K562 (cell line): Measurements from ENCODE around the gene TMCO1. TPM values are rescaled to one million over a fixed set of nuclear protein-coding genes. Genes with fewer than 3 reads are reported as not detected.

Source experiments
- ATAC-seq: fragments of 200-7000 bp; cut with Tn5 transposase; 3 replicates; pipeline ENCODE4 v1.9.1; 2020; ENCODE audit warnings: moderate library complexity
- BruUV-seq: library from RNA; stranded (reverse); fragments of 400-500 nt; replicated peaks from 2 replicates; lab custom pipeline; 2021; lab: Mats Ljungman, UMichigan
- CTCF ChIA-PET: fragments of 300-600 bp; formaldehyde crosslinking; extraction: SDS; loops from one replicate; lab custom pipeline; 2021; ENCODE audit warnings: low intra/inter-chr PET ratio; lab: Yijun Ruan, JAX
- POLR2A ChIA-PET: fragments of 300-600, 350-650 bp; sonication (Branson Sonifier 250); formaldehyde crosslinking; extraction: SDS; loops from one replicate; lab custom pipeline; 2021; ENCODE audit warnings: antibody characterized with exemption, inconsistent platforms; lab: Yijun Ruan, JAX
- DNase-seq, 4 experiments: peaks; one replicate each; pipeline versions ENCODE4 v3.0.0 to v3.0.0-alpha.2; 2011 to 2018; ENCODE audit warnings: low spot score in 3 of 4, mixed read lengths in 3 of 4; ENCODE audit errors: extremely low read depth in 1 of 4
- FAIRE-seq: peaks from 2 replicates; lab custom pipeline; 2011; peaks lifted over from hg19 to GRCh38; lab: Jason Lieb, UNC
- H2AFZ ChIP-seq: 2 replicates; pipeline ENCODE4 v1.6.0; 2011; ENCODE audit warnings: low read depth, low read length, control low read depth, inconsistent platforms
- H3K27ac ChIP-seq: fragments of 200-600 bp; 3 replicates; pipeline ENCODE4 v1.8.0; 2011; ENCODE audit warnings: low read depth, mild to moderate bottlenecking, control low read depth, inconsistent platforms, low read length, moderate library complexity, mixed read lengths; ENCODE audit errors: extremely low read depth
- H3K27me3 ChIP-seq, 2 experiments: fragments of 300-600 bp in 1 of 2; 2 replicates in 1 of 2; 3 replicates in 1 of 2; pipeline versions ENCODE4 v1.6.0 to v1.8.0; 2011; ENCODE audit warnings: inconsistent platforms in 2 of 2, low read length in 2 of 2, mild to moderate bottlenecking in 1 of 2, mixed read lengths in 1 of 2, moderate library complexity in 1 of 2; ENCODE audit not compliant: control insufficient read depth in 2 of 2, insufficient read depth in 2 of 2
- H3K36me3 ChIP-seq: fragments of 300-600 bp; 3 replicates; pipeline ENCODE4 v1.8.0; 2011; ENCODE audit warnings: mild to moderate bottlenecking, low read length, inconsistent platforms; ENCODE audit not compliant: control insufficient read depth, insufficient read depth
- H3K4me1 ChIP-seq, 2 experiments: fragments of 200-600 bp in 1 of 2; replicated peaks in 1 of 2; 2 replicates in 1 of 2; 3 replicates in 1 of 2; pipeline versions ENCODE4 v1.5.1 to v1.8.0; 2011; ENCODE audit warnings: inconsistent platforms in 2 of 2, low read length in 2 of 2, mild to moderate bottlenecking in 1 of 2, mixed read lengths in 1 of 2, moderate library complexity in 1 of 2; ENCODE audit not compliant: control insufficient read depth in 2 of 2, insufficient read depth in 2 of 2
- H3K4me2 ChIP-seq: 2 replicates; pipeline ENCODE4 v1.6.1; 2011; ENCODE audit warnings: low read length, control low read depth, inconsistent platforms, mixed read lengths; ENCODE audit not compliant: insufficient read depth
- H3K4me3 ChIP-seq: fragments of 200-600 bp; sonication (generic), shearing (Covaris generic); 2 replicates; pipeline ENCODE4 v1.5.1; 2016; ENCODE audit warnings: control low read depth, inconsistent platforms
- H3K79me2 ChIP-seq: fragments of 200-600 bp; 3 replicates; pipeline ENCODE4 v1.8.0; 2011; ENCODE audit warnings: low read length, inconsistent platforms; ENCODE audit not compliant: control insufficient read depth, insufficient read depth
- H3K9ac ChIP-seq, 2 experiments: 2 replicates each; pipeline versions ENCODE4 v1.6.0 to v1.6.1; 2011; ENCODE audit warnings: low read depth in 2 of 2, low read length in 2 of 2, control low read depth in 1 of 2, inconsistent platforms in 1 of 2, mild to moderate bottlenecking in 1 of 2, mixed read lengths in 1 of 2; ENCODE audit not compliant: insufficient read depth in 1 of 2
- H3K9me1 ChIP-seq: one replicate; pipeline ENCODE4 v1.6.0; 2011; ENCODE audit warnings: inconsistent platforms, mild to moderate bottlenecking, low read length, moderate library complexity; ENCODE audit not compliant: control insufficient read depth, insufficient read depth
- H3K9me3 ChIP-seq: replicated peaks from 2 replicates; pipeline ENCODE4 v1.5.1; 2011; ENCODE audit warnings: low read depth, low read length, inconsistent platforms; ENCODE audit not compliant: control insufficient read depth, insufficient read depth
- H4K20me1 ChIP-seq: replicated peaks from 2 replicates; pipeline ENCODE4 v1.6.1; 2011; ENCODE audit warnings: low read length, inconsistent platforms, mixed read lengths; ENCODE audit not compliant: control insufficient read depth, insufficient read depth
- DNMT1 ChIP-seq: fragments of 450-650 bp; IDR thresholded peaks from 2 replicates; pipeline ENCODE4 v1.6.1; 2016; ENCODE audit warnings: antibody characterized with exemption, mild to moderate bottlenecking
- FOXM1 ChIP-seq, 2 experiments: fragments of 450-650 bp in 1 of 2; sonication (generic) in 1 of 2; formaldehyde crosslinking in 1 of 2; IDR thresholded peaks; 2 replicates each; pipeline versions ENCODE4 v1.6.1 to v1.9.0; 2017 to 2022; ENCODE audit warnings: low read depth in 2 of 2, mild to moderate bottlenecking in 2 of 2, missing genetic modification reagents in 1 of 2, moderate library complexity in 1 of 2
- MEIS2 ChIP-seq: fragments of 450-650 bp; IDR thresholded peaks from 2 replicates; pipeline ENCODE4 v1.6.1; 2014; ENCODE audit warnings: mild to moderate bottlenecking; ENCODE audit not compliant: partially characterized antibody
- SMAD1 ChIP-seq: fragments of 150-350 bp; IDR thresholded peaks from 2 replicates; pipeline ENCODE4 v1.6.1; 2014; ENCODE audit warnings: low read length, low read depth; ENCODE audit not compliant: partially characterized antibody
- SRF ChIP-seq, 2 experiments: fragments of 250-450, 450-650 bp in 1 of 2; sonication (Bioruptor Pico) in 1 of 2; sonication (generic) in 1 of 2; formaldehyde crosslinking; IDR thresholded peaks; 2 replicates each; pipeline versions ENCODE4 v1.5.0 to v1.5.1; 2020 to 2022; ENCODE audit warnings: mild to moderate bottlenecking in 1 of 2, missing genetic modification reagents in 1 of 2
- TAL1 ChIP-seq: fragments of 450-650 bp; IDR thresholded peaks from 2 replicates; pipeline ENCODE4 v1.6.1; 2016; ENCODE audit warnings: mild to moderate bottlenecking
- ZNF431 ChIP-seq: sonication (generic); formaldehyde crosslinking; IDR thresholded peaks from 2 replicates; pipeline ENCODE4 v1.8.0; 2022; ENCODE audit warnings: mild to moderate bottlenecking, missing genetic modification reagents
- ZNF668 ChIP-seq: fragments of 250-450 bp; sonication (Bioruptor Pico); IDR thresholded peaks from 2 replicates; pipeline ENCODE4 v1.8.0; 2022; ENCODE audit warnings: mild to moderate bottlenecking, inconsistent platforms
- in situ Hi-C: fragments of 300-500 bp; cut with MboI; formaldehyde crosslinking; loops from 4 replicates; pipeline ENCODE4 v1.15.0; 2018; ENCODE audit warnings: inconsistent platforms, mixed read lengths
- intact Hi-C: fragments of 100-400 bp; cut with micrococcal nuclease; formaldehyde crosslinking; loops from 2 replicates; pipeline ENCODE4 v1.14.2; 2022
- polyA plus RNA-seq, 8 experiments: library from polyadenylated mRNA; depleted of rRNA in 4 of 8; stranded (reverse) in 5 of 8; unstranded in 3 of 8; fragments of >200 nt; fragmentation: Nextera tagmentation in 2 of 8; fragmentation: Illumina TruSeq in 1 of 8; extraction: Ambion mirVana in 2 of 8; extraction: Trizol in 1 of 8; gene quantifications; 2 replicates each; pipeline versions ENCODE4 v1.2.1 to v1.2.3, GENCODE V29; 2011 to 2014; ENCODE audit warnings: inconsistent platforms in 1 of 8, missing spikeins in 1 of 8
- total RNA-seq, 7 experiments: library from RNA; depleted of rRNA in 6 of 7; stranded (reverse); fragments of >200 nt in 6 of 7; fragmentation: Illumina TruSeq in 2 of 7; extraction: Trizol in 2 of 7; gene quantifications; 2 replicates each; pipeline versions ENCODE4 v1.2.1 to v1.2.3, GENCODE V29; 2011 to 2021; ENCODE audit warnings: low replicate concordance in 1 of 7
- TF ChIP-seq, protein P1 (sequence below), 2 experiments: IDR thresholded peaks; 2 replicates each; pipeline ENCODE4 v1.6.1; 2012; ENCODE audit warnings: improper control_type of control experiment in 2 of 2, low read depth in 2 of 2, low read length in 2 of 2, borderline replicate concordance in 1 of 2
- TF ChIP-seq, protein P2 (sequence below): fragments of 450-650 bp; IDR thresholded peaks from 2 replicates; pipeline ENCODE4 v1.6.1; 2016; ENCODE audit warnings: low read depth, mild to moderate bottlenecking, moderate library complexity

TMCO1 gene
- total and polyA plus RNA-seq, 9 of the 15 experiments (the other 6 are each of a cell fraction or from before 2014, with no cell fraction given), result 69.3 to 561 (median 175) TPM

GRCh38 chr1:165753934-165754333 is 14.7 kb downstream of the TMCO1 start:
- BruUV-seq, result no TSS peak
- H3K27ac ChIP-seq, result no peak overlapping the region
- H3K9me1 ChIP-seq, result no peaks in the 10 kb centered on the region
- no peak for ATAC-seq
- no peaks in the 10 kb centered on the region; a peak in 1 of 5 replicates for H3K27me3 ChIP-seq
- in situ Hi-C loops (no loop called here), intact Hi-C loops (no loop called here)
- DNase-seq, result no peak
- no peaks in the 10 kb centered on the region for H4K20me1 ChIP-seq
- TF ChIP-seq SMAD1 (no peak), FOXM1 (IDR thresholded peaks at IDR 0.05; ENCODE audit: low read depth) (no peak), FOXM1 (CRISPR knock-in tag; IDR thresholded peaks at IDR 0.05; ENCODE audit: low read depth) (no peak), ZNF668 (CRISPR knock-in tag) (no peak), ZNF431 (no peak), SRF (CRISPR knock-in tag; IDR thresholded peaks at IDR 0.05) (no peak), MEIS2 (no peak), DNMT1 (no peak), TAL1 (no peak)
- TF ChIP-seq, protein P1, sequence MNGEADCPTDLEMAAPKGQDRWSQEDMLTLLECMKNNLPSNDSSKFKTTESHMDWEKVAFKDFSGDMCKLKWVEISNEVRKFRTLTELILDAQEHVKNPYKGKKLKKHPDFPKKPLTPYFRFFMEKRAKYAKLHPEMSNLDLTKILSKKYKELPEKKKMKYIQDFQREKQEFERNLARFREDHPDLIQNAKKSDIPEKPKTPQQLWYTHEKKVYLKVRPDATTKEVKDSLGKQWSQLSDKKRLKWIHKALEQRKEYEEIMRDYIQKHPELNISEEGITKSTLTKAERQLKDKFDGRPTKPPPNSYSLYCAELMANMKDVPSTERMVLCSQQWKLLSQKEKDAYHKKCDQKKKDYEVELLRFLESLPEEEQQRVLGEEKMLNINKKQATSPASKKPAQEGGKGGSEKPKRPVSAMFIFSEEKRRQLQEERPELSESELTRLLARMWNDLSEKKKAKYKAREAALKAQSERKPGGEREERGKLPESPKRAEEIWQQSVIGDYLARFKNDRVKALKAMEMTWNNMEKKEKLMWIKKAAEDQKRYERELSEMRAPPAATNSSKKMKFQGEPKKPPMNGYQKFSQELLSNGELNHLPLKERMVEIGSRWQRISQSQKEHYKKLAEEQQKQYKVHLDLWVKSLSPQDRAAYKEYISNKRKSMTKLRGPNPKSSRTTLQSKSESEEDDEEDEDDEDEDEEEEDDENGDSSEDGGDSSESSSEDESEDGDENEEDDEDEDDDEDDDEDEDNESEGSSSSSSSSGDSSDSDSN (IDR thresholded peaks at IDR 0.05; ENCODE audit: borderline replicate concordance in 1 of 2, low read depth in 2 of 2, low read length in 2 of 2), result no peak
- TF ChIP-seq, protein P2, sequence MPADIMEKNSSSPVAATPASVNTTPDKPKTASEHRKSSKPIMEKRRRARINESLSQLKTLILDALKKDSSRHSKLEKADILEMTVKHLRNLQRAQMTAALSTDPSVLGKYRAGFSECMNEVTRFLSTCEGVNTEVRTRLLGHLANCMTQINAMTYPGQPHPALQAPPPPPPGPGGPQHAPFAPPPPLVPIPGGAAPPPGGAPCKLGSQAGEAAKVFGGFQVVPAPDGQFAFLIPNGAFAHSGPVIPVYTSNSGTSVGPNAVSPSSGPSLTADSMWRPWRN, result no peak
- ChIA-PET POLR2A (interaction anchor here (1.0 to 1.9 kb wide), 3 partner anchors 15 to 102 kb away, joined by 4 to 13 read pairs (median 6); partner anchors contain the start of gene TMCO1), CTCF (no interaction called here)
- H3K4me1 ChIP-seq, result no peaks in the 10 kb centered on the region
- H3K4me2 ChIP-seq, result no peak overlapping the region
- no peak for FAIRE-seq
- H3K4me3 ChIP-seq, result no peak overlapping the region
- no peak overlapping the region for H3K9ac ChIP-seq
- peaks cover 57% of the 10 kb centered on the region for H3K36me3 ChIP-seq
- peaks cover 11% of the 10 kb centered on the region; the same call in 1 of the 3 replicates for H3K79me2 ChIP-seq
- no peaks in the 10 kb centered on the region for H3K9me3 ChIP-seq
- H2AFZ ChIP-seq, result no peak overlapping the region
